GM10266 (cell line): Measurements from ENCODE around the gene TNRC6C.

ENCODE experiments used
- DNase-seq: peaks from one replicate; pipeline ENCODE4 v3.0.0; 2012; ENCODE audit errors: extremely low spot score
- TF ChIP-seq, protein P1 (sequence below): IDR thresholded peaks from 2 replicates; pipeline ENCODE4 v1.5.1; 2012; ENCODE audit warnings: mild to moderate bottlenecking, low read depth; ENCODE audit not compliant: control insufficient read depth, insufficient read depth; ENCODE audit errors: missing control alignments

Gene TNRC6C

DNA sequence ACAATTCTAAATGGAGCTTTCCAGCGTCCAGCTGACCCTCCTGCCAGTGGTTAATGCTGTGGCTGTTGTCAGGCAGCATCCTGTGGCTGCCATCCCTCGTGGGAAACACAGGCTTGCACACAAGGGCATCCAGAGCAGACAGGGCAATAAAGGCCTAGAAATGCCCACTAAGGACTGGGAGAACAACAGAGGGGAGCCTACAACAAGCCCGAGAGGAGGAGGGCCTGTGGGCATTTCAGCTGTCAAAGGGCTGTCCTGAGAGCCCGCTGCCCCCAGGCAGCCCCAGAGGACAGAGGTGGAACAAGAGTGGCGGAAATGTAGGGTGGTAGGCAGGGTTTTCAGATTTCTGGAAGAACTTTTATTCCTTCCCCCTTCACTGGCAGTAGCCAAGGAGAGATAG is 81.1 kb downstream of the TNRC6C start:
- no peak for DNase-seq
- TF ChIP-seq, protein P1, sequence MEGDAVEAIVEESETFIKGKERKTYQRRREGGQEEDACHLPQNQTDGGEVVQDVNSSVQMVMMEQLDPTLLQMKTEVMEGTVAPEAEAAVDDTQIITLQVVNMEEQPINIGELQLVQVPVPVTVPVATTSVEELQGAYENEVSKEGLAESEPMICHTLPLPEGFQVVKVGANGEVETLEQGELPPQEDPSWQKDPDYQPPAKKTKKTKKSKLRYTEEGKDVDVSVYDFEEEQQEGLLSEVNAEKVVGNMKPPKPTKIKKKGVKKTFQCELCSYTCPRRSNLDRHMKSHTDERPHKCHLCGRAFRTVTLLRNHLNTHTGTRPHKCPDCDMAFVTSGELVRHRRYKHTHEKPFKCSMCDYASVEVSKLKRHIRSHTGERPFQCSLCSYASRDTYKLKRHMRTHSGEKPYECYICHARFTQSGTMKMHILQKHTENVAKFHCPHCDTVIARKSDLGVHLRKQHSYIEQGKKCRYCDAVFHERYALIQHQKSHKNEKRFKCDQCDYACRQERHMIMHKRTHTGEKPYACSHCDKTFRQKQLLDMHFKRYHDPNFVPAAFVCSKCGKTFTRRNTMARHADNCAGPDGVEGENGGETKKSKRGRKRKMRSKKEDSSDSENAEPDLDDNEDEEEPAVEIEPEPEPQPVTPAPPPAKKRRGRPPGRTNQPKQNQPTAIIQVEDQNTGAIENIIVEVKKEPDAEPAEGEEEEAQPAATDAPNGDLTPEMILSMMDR = no peak

DNA sequence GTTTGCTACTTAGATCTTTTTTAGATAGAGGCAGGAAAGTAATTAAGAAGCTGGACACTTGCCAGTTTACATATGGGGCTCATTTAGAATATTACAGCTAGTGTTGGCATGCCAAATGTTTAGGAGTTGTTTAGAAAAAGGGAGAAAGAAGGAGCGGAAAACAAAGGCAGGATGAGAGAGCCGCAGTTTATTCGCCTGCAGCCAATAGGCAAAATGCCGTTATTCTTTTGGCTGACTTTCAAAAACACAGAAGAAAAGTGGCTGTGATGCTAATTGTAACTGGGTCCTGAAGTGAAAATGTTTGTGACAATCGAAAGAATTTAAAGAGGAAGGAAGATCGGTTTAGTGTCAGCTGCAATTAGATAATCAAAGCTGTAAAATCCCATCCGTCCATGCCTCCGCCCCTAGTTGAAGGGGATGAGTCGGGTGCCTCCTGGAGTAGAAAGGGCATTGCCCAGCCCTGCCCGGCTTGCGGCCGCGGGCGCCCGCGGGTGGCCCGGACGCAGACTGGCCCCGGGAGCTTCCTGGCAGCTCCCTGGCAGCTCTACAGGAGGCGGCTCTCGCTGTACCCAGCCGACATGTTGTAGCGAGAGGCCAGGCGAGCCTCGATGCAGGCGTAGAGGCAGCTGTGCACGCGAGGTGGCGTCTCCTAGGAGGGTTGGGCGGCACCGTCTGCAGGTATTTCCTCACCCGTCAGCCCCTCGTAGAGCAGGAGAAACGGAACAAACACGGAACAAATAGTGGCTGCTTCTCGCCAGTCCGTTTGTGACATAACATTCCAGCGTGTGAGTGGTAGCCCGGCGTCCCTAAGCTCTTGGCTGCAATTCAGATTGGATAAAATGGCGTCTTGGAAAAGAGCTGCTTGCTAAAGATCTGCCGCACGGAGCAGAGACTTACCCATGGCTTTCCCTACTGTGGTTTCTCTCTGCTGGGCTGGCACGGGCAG is 82.2 kb downstream of the TNRC6C start:
- peak; percentile 47 for DNase-seq
- TF ChIP-seq, protein P1 = no peak

DNA sequence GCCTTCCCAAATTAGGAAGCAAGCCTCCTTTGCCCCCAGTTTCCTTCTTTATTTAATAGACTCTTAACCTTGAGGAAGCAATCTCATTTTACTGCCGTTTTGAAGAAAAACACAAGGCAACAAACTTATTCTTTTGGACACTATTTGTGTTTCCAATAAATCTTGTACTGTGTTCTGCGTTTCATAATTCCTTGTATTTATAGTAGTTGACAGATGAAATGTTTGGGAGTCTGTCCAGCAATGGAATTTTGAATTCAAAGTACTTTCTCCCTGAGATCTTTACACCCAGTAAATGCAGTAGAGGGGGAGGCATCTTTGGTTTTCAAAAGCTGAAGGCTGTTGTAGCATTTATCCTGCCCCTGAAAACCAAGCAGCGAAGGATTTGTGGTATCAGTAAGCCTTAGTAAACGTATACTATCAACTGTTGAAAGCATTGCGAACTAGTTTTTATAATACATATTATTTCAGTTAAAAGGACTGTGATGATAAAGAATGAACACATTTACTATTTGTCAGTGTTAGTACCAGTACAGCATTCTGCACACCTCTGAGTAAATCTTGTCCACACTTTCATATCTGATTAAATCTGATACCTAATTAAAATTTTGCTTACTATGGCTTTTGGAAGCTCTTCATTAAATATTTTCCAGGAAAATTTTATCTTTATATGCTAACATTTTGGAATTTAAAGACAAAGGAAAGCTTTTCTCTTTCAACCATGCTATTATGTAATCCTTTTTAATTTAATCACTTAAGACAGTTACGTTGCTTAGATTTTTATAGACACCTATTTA is 83.1 kb downstream of the TNRC6C start:
- no peak for DNase-seq

DNA sequence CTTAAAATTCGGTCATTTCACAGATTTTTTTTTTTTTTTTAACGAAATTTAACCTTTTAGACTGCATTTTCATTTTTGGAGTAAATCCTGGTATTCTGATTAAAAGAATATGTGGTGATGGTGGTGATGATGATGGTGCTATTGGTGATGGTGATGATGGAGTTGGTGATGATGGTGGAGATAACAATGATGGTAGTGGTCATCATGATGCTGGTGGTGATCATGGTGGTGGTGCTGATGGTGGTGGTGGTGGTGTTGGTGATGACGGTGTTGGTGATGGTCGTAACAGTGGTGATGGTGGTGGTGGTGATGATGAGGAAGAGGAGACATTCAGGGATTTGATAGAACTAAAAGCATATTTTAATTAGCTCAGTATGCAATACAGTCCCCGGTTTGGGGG is 84.0 kb downstream of the TNRC6C start:
- TF ChIP-seq, protein P1 = no peak

More for the DNA sequence above, 83.1 kb downstream of the TNRC6C start:
- TF ChIP-seq, protein P1 = no peak

DNA sequence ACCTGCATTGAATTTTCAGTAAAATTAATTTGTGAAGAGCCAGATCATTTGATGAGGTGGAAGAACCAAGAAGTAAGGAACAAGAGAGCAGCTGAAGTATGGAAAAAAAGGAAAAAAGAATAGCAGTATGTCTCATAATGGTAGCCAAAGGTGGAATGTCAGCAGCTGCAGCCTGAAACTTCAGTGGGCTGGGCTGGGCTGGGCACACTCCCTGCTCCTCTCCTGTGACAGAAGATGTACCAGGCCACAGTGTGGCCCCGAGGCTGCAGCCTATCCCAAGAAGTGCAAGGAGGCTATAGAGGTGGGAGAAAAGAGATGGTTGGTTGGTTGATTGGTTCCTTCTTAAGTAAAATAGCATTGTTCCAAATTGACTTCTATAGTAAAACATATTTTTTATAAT is 84.5 kb downstream of the TNRC6C start:
- TF ChIP-seq, protein P1 = no peak
- no peak for DNase-seq

More for the DNA sequence above, 84.0 kb downstream of the TNRC6C start:
- DNase-seq = no peak

DNA sequence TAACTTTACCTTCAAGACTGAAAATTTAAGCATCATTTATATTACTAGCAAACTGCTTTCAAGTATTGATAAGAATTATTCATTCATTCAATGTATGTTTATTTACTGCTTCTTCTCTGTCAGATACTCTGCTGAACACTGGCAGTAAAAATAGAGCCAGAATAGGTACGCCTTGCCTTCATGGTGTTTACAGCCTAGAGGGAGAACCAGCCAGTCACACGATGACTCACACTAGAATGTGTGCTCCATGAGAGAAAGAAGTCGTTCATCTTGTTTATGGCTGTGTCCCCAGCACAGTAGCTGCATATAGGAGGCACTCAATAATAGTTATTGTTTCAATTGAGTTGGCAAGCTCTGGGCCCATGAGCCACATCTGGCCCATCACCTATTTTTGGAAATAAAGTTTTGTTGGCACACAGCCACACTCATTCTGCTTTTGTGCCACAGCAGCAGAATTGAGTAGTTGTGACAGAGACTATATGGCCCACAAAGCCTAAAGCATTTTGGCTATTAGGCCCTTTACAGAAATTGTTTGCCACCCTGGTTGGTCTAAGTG is 85.9 kb downstream of the TNRC6C start:
- DNase-seq = no peak
- TF ChIP-seq, protein P1 = no peak
